ENCODE results near the gene BEND5. TPM values are rescaled to one million over a fixed set of nuclear protein-coding genes. Genes with fewer than 3 reads are reported as not detected.

Gene BEND5
- total RNA-seq, 2 donors from 2014 or later, result 0.35 to 5.3 TPM

- H3K27me3 Mint-ChIP-seq, result no peaks in the 10 kb centered on the region
- no peak overlapping the region for H3K27ac Mint-ChIP-seq
- H3K36me3 Mint-ChIP-seq (ENCODE audit: low read depth), result no peaks in the 10 kb centered on the region
- no peak overlapping the region for H3K4me3 Mint-ChIP-seq
- no peaks in the 10 kb centered on the region for H3K4me1 Mint-ChIP-seq
- H3K9me3 Mint-ChIP-seq, result no peaks in the 10 kb centered on the region
- ATAC-seq (replicated peaks), result no peak
Observed at GRCh38 chr1:48749068-48749467, 27.6 kb downstream of the BEND5 start.

GRCh38 chr1:48746906-48747305, 29.8 kb downstream of the BEND5 start:
- no peaks in the 10 kb centered on the region for H3K4me1 Mint-ChIP-seq
- no peaks in the 10 kb centered on the region for H3K27me3 Mint-ChIP-seq
- no peak overlapping the region for H3K4me3 Mint-ChIP-seq
- H3K36me3 Mint-ChIP-seq (ENCODE audit: low read depth), result no peaks in the 10 kb centered on the region
- no peak for ATAC-seq (replicated peaks)
- no peaks in the 10 kb centered on the region for H3K9me3 Mint-ChIP-seq
- H3K27ac Mint-ChIP-seq, result no peak overlapping the region

- no peak for ATAC-seq (replicated peaks)
- Mint-ChIP-seq H3K4me1 (no peaks in the 10 kb centered on the region), H3K9me3 (no peaks in the 10 kb centered on the region), H3K27me3 (no peaks in the 10 kb centered on the region), H3K4me3 (no peak overlapping the region), H3K27ac (no peak overlapping the region), H3K36me3 (ENCODE audit: low read depth) (no peaks in the 10 kb centered on the region)
Observed at GRCh38 chr1:48744032-48744431, 32.7 kb downstream of the BEND5 start.

GRCh38 chr1:48743480-48743879, 33.2 kb downstream of the BEND5 start:
- H3K27me3 Mint-ChIP-seq, result no peaks in the 10 kb centered on the region
- H3K9me3 Mint-ChIP-seq, result no peaks in the 10 kb centered on the region
- ATAC-seq (replicated peaks), result peak; percentile 28
- H3K4me1 Mint-ChIP-seq, result no peaks in the 10 kb centered on the region
- H3K4me3 Mint-ChIP-seq, result no peak overlapping the region
- no peak overlapping the region for H3K27ac Mint-ChIP-seq
- no peaks in the 10 kb centered on the region for H3K36me3 Mint-ChIP-seq (ENCODE audit: low read depth)

GRCh38 chr1:48741380-48741779, 35.3 kb downstream of the BEND5 start:
- H3K36me3 Mint-ChIP-seq (ENCODE audit: low read depth), result no peaks in the 10 kb centered on the region
- no peaks in the 10 kb centered on the region for H3K4me1 Mint-ChIP-seq
- ATAC-seq (replicated peaks), result no peak
- no peaks in the 10 kb centered on the region for H3K27me3 Mint-ChIP-seq
- H3K9me3 Mint-ChIP-seq, result no peaks in the 10 kb centered on the region
- no peak overlapping the region for H3K4me3 Mint-ChIP-seq
- H3K27ac Mint-ChIP-seq, result no peak overlapping the region

GRCh38 chr1:48740621-48741020, 36.1 kb downstream of the BEND5 start:
- Mint-ChIP-seq H3K36me3 (ENCODE audit: low read depth) (no peaks in the 10 kb centered on the region), H3K27ac (no peak overlapping the region), H3K9me3 (no peaks in the 10 kb centered on the region), H3K4me3 (no peak overlapping the region), H3K27me3 (no peaks in the 10 kb centered on the region), H3K4me1 (no peaks in the 10 kb centered on the region)
- no peak for ATAC-seq (replicated peaks)

- H3K27ac Mint-ChIP-seq, result no peak overlapping the region
- H3K36me3 Mint-ChIP-seq (ENCODE audit: low read depth), result no peaks in the 10 kb centered on the region
- ATAC-seq (replicated peaks), result no peak
- no peak overlapping the region for H3K4me3 Mint-ChIP-seq
- H3K4me1 Mint-ChIP-seq, result no peaks in the 10 kb centered on the region
- H3K27me3 Mint-ChIP-seq, result peaks cover 3% of the 10 kb centered on the region
- no peaks in the 10 kb centered on the region for H3K9me3 Mint-ChIP-seq
Observed at GRCh38 chr1:48739091-48739490, 37.6 kb downstream of the BEND5 start.

- Mint-ChIP-seq H3K27me3 (peaks cover 3% of the 10 kb centered on the region), H3K4me3 (no peak overlapping the region), H3K4me1 (no peaks in the 10 kb centered on the region), H3K9me3 (no peaks in the 10 kb centered on the region), H3K27ac (no peak overlapping the region), H3K36me3 (ENCODE audit: low read depth) (no peaks in the 10 kb centered on the region)
- ATAC-seq (replicated peaks), result no peak
Observed at GRCh38 chr1:48738356-48738755, 38.3 kb downstream of the BEND5 start.

GRCh38 chr1:48735796-48736195, 40.9 kb downstream of the BEND5 start:
- Mint-ChIP-seq H3K4me3 (no peak overlapping the region), H3K4me1 (no peaks in the 10 kb centered on the region), H3K36me3 (ENCODE audit: low read depth) (no peaks in the 10 kb centered on the region), H3K27me3 (peaks cover 3% of the 10 kb centered on the region), H3K27ac (no peak overlapping the region), H3K9me3 (no peaks in the 10 kb centered on the region)
- ATAC-seq (replicated peaks), result no peak

- Mint-ChIP-seq H3K4me3 (no peak overlapping the region), H3K27ac (no peak overlapping the region), H3K36me3 (ENCODE audit: low read depth) (no peaks in the 10 kb centered on the region), H3K27me3 (peaks cover 3% of the 10 kb centered on the region), H3K4me1 (no peaks in the 10 kb centered on the region), H3K9me3 (no peaks in the 10 kb centered on the region)
- ATAC-seq (replicated peaks), result no peak
Observed at GRCh38 chr1:48730164-48730910, 46.4 kb downstream of the BEND5 start.

GRCh38 chr1:48728584-48728983, 48.1 kb downstream of the BEND5 start:
- no peak overlapping the region for H3K4me3 Mint-ChIP-seq
- no peaks in the 10 kb centered on the region for H3K9me3 Mint-ChIP-seq
- H3K27ac Mint-ChIP-seq, result no peak overlapping the region
- no peaks in the 10 kb centered on the region for H3K4me1 Mint-ChIP-seq
- ATAC-seq (replicated peaks), result no peak
- H3K36me3 Mint-ChIP-seq (ENCODE audit: low read depth), result no peaks in the 10 kb centered on the region
- peaks cover 4% of the 10 kb centered on the region for H3K27me3 Mint-ChIP-seq

GRCh38 chr1:48726557-48727215, 50.0 kb downstream of the BEND5 start:
- peaks cover 8% of the 10 kb centered on the region for H3K27me3 Mint-ChIP-seq
- no peak overlapping the region for H3K4me3 Mint-ChIP-seq
- H3K27ac Mint-ChIP-seq, result no peak overlapping the region
- no peaks in the 10 kb centered on the region for H3K4me1 Mint-ChIP-seq
- H3K9me3 Mint-ChIP-seq, result no peaks in the 10 kb centered on the region
- no peak for ATAC-seq (replicated peaks)
- no peaks in the 10 kb centered on the region for H3K36me3 Mint-ChIP-seq (ENCODE audit: low read depth)

- peaks cover 8% of the 10 kb centered on the region for H3K27me3 Mint-ChIP-seq
- no peaks in the 10 kb centered on the region for H3K36me3 Mint-ChIP-seq (ENCODE audit: low read depth)
- no peak overlapping the region for H3K4me3 Mint-ChIP-seq
- no peak overlapping the region for H3K27ac Mint-ChIP-seq
- no peaks in the 10 kb centered on the region for H3K9me3 Mint-ChIP-seq
- no peaks in the 10 kb centered on the region for H3K4me1 Mint-ChIP-seq
- ATAC-seq (replicated peaks), result no peak
Observed at GRCh38 chr1:48726139-48726538, 50.6 kb downstream of the BEND5 start.

GRCh38 chr1:48725341-48726046, 51.2 kb downstream of the BEND5 start:
- no peak overlapping the region for H3K4me3 Mint-ChIP-seq
- no peaks in the 10 kb centered on the region for H3K9me3 Mint-ChIP-seq
- H3K27me3 Mint-ChIP-seq, result peaks cover 12% of the 10 kb centered on the region

GRCh38 chr1:48720929-48721328, 55.8 kb downstream of the BEND5 start:
- Mint-ChIP-seq H3K4me3 (no peak overlapping the region), H3K36me3 (ENCODE audit: low read depth) (no peaks in the 10 kb centered on the region), H3K27me3 (peaks cover 16% of the 10 kb centered on the region), H3K9me3 (no peaks in the 10 kb centered on the region), H3K4me1 (no peaks in the 10 kb centered on the region), H3K27ac (no peak overlapping the region)
- ATAC-seq (replicated peaks), result no peak

More at GRCh38 chr1:48725341-48726046, 51.2 kb downstream of the BEND5 start:
- no peaks in the 10 kb centered on the region for H3K36me3 Mint-ChIP-seq (ENCODE audit: low read depth)
- H3K27ac Mint-ChIP-seq, result no peak overlapping the region
- ATAC-seq (replicated peaks), result no peak
- H3K4me1 Mint-ChIP-seq, result no peaks in the 10 kb centered on the region
